ENCODE data around the gene HLF.

GRCh38 chr17:55223524-55223923 is 41.2 kb upstream of the HLF start:
- TF ChIP-seq CTCF (IDR thresholded peaks at IDR 0.05) (no peak), POLR2A (IDR thresholded peaks at IDR 0.05) (no peak)

Measured in stomach (tissue), 4 donors.